ENCODE measurements around the gene COCH. TPM values are rescaled to one million over a fixed set of nuclear protein-coding genes. Genes with fewer than 3 reads are reported as not detected.
"Not testable (repeated sequence)": the region's sequence is repeated elsewhere in the genome, so short reads cannot be mapped to it uniquely, and the experiment has no call there.

COCH gene
- total RNA-seq, 1 donor from 2014 or later = 3.7 TPM

GRCh38 chr14:30894923-30895515 lies 20.7 kb downstream of the COCH start:
- DNase-seq (ENCODE audit: low spot score) = no peak
- TF ChIP-seq CTCF (IDR thresholded peaks at IDR 0.05; ENCODE audit: unreplicated experiment) = no peak
- Mint-ChIP-seq H3K4me3 (ENCODE audit: unreplicated experiment) (no peak overlapping the region), H3K27ac (ENCODE audit: unreplicated experiment) (no peak overlapping the region), H3K9me3 (ENCODE audit: unreplicated experiment) (no peaks in the 10 kb centered on the region), H3K4me1 (ENCODE audit: unreplicated experiment) (no peaks in the 10 kb centered on the region), H3K36me3 (ENCODE audit: low read depth, unreplicated experiment) (peaks cover 7% of the 10 kb centered on the region), H3K27me3 (ENCODE audit: unreplicated experiment) (no peaks in the 10 kb centered on the region)

- peaks cover 7% of the 10 kb centered on the region for H3K36me3 Mint-ChIP-seq (ENCODE audit: low read depth, unreplicated experiment)
- H3K4me1 Mint-ChIP-seq (ENCODE audit: unreplicated experiment) = no peaks in the 10 kb centered on the region
- no peaks in the 10 kb centered on the region for H3K27me3 Mint-ChIP-seq (ENCODE audit: unreplicated experiment)
- H3K9me3 Mint-ChIP-seq (ENCODE audit: unreplicated experiment) = no peaks in the 10 kb centered on the region
- TF ChIP-seq CTCF (IDR thresholded peaks at IDR 0.05; ENCODE audit: unreplicated experiment) = no peak
- H3K27ac Mint-ChIP-seq (ENCODE audit: unreplicated experiment) = no peak overlapping the region
- DNase-seq (ENCODE audit: low spot score) = no peak
- H3K4me3 Mint-ChIP-seq (ENCODE audit: unreplicated experiment) = no peak overlapping the region
Observed at GRCh38 chr14:30896435-30896834, 22.1 kb downstream of the COCH start.

GRCh38 chr14:30897121-30897520 lies 22.8 kb downstream of the COCH start:
- not testable (repeated sequence) for H3K27ac Mint-ChIP-seq (ENCODE audit: unreplicated experiment); H3K4me1 Mint-ChIP-seq (ENCODE audit: unreplicated experiment); H3K36me3 Mint-ChIP-seq (ENCODE audit: low read depth, unreplicated experiment); H3K9me3 Mint-ChIP-seq (ENCODE audit: unreplicated experiment); H3K4me3 Mint-ChIP-seq (ENCODE audit: unreplicated experiment); H3K27me3 Mint-ChIP-seq (ENCODE audit: unreplicated experiment); DNase-seq (ENCODE audit: low spot score)

- no peak for DNase-seq (ENCODE audit: low spot score)
- Mint-ChIP-seq H3K9me3 (ENCODE audit: unreplicated experiment) (no peaks in the 10 kb centered on the region), H3K27me3 (ENCODE audit: unreplicated experiment) (peaks cover 3% of the 10 kb centered on the region), H3K4me3 (ENCODE audit: unreplicated experiment) (no peak overlapping the region), H3K4me1 (ENCODE audit: unreplicated experiment) (no peaks in the 10 kb centered on the region), H3K36me3 (ENCODE audit: low read depth, unreplicated experiment) (peaks cover 3% of the 10 kb centered on the region), H3K27ac (ENCODE audit: unreplicated experiment) (no peak overlapping the region)
- TF ChIP-seq CTCF (IDR thresholded peaks at IDR 0.05; ENCODE audit: unreplicated experiment) = no peak
Observed at GRCh38 chr14:30903285-30904124, 29.1 kb downstream of the COCH start.

GRCh38 chr14:30906752-30907658 lies 32.6 kb downstream of the COCH start:
- Mint-ChIP-seq H3K4me1 (ENCODE audit: unreplicated experiment) (no peaks in the 10 kb centered on the region), H3K27ac (ENCODE audit: unreplicated experiment) (no peak overlapping the region), H3K9me3 (ENCODE audit: unreplicated experiment) (no peaks in the 10 kb centered on the region), H3K36me3 (ENCODE audit: low read depth, unreplicated experiment) (peaks cover 3% of the 10 kb centered on the region), H3K27me3 (ENCODE audit: unreplicated experiment) (no peaks in the 10 kb centered on the region), H3K4me3 (ENCODE audit: unreplicated experiment) (no peak overlapping the region)
- no peak for TF ChIP-seq CTCF (IDR thresholded peaks at IDR 0.05; ENCODE audit: unreplicated experiment)
- no peak for DNase-seq (ENCODE audit: low spot score)
